Stimulated activated effector memory CD8-positive, alpha-beta T cell treated with anti-CD3 and anti-CD28 coated beads, Interleukin-12 subunit alpha, Interleukin-12 subunit beta, amount 100 ng/mL, for 72 hours (primary cell): ENCODE results near the gene PADI1.
A peak's percentile ranks its signal among the peaks of the same experiment; 100 is the strongest.

Experiments used
- ATAC-seq: fragments of 150-1000 bp; cut with Tn5 transposase; 2 replicates; pipeline ENCODE4 v1.10.0; 2021
- DNase-seq, 2 donors: peaks; one replicate each; pipeline ENCODE4 v3.0.0; 2021 to 2022; ENCODE audit warnings: low spot score in 2 of 2
- H3K27ac Mint-ChIP-seq: one replicate; pipeline ENCODE4 v1.8.0; 2022; ENCODE audit warnings: mild to moderate bottlenecking, mixed read lengths
- H3K36me3 Mint-ChIP-seq: one replicate; pipeline ENCODE4 v1.8.0; 2022; ENCODE audit warnings: mild to moderate bottlenecking, mixed read lengths
- H3K4me1 Mint-ChIP-seq: one replicate; pipeline ENCODE4 v1.8.0; 2022; ENCODE audit warnings: mixed read lengths
- H3K4me3 Mint-ChIP-seq: one replicate; pipeline ENCODE4 v1.8.0; 2022; ENCODE audit warnings: mild to moderate bottlenecking, mixed read lengths
- H3K9me3 Mint-ChIP-seq: one replicate; pipeline ENCODE4 v1.8.0; 2022; ENCODE audit warnings: mixed read lengths

Gene PADI1

DNA sequence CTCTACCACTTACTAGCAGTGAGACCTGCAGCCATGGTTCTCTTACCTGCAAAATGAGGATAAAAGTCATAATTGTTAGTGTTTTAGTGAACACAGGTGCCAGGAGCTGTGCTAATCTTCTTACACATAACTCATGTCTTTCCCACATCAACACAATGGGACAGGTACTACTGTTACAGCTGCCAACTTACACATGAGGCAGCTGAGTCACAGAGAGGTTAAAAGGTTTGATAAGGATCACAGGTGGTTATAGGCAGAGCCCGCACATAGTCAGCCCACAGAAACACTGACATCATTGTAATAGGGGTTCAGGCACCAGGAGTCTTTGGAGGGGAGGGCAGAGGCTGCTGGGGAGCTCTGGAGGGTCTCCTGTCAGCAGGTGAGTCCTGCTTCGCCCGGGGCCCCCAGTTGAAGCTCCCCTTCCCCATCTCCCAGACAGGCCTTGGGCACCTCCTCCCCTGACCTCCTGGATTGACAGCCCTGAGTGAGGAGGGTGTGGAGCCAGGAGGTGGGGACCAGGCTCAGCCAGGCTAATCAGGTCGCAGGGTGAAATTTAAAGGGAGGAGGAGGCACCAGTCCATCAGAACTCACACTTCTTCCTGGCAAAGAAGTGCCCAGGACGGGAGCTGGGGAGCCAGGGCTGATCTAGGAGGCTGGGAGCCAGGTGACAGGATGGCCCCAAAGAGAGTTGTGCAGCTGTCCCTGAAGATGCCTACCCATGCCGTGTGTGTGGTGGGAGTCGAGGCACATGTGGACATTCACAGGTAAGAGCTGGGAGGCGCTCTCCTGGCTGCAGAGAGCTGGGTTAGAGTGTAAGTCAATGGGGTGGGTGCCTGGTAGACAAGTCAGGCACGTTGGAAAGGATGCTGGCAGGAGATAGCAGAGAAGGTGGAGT lies at the start of gene PADI1:
PADI1 (plus strand) TSS at position 583 of the 895 bp plus-strand sequence; CDS start at position 673, 90 bp downstream.
- no peak for DNase-seq
- ATAC-seq = no peak
- H3K4me3 Mint-ChIP-seq = no peak within 1 kb of the TSS
- H3K9me3 Mint-ChIP-seq = no peaks in the 10 kb centered on the region
- peaks cover 60% of the 10 kb centered on the region for H3K4me1 Mint-ChIP-seq
- no peaks in the 10 kb centered on the region for H3K36me3 Mint-ChIP-seq
- H3K27ac Mint-ChIP-seq = peak within 1 kb of the TSS; percentile 14

DNA sequence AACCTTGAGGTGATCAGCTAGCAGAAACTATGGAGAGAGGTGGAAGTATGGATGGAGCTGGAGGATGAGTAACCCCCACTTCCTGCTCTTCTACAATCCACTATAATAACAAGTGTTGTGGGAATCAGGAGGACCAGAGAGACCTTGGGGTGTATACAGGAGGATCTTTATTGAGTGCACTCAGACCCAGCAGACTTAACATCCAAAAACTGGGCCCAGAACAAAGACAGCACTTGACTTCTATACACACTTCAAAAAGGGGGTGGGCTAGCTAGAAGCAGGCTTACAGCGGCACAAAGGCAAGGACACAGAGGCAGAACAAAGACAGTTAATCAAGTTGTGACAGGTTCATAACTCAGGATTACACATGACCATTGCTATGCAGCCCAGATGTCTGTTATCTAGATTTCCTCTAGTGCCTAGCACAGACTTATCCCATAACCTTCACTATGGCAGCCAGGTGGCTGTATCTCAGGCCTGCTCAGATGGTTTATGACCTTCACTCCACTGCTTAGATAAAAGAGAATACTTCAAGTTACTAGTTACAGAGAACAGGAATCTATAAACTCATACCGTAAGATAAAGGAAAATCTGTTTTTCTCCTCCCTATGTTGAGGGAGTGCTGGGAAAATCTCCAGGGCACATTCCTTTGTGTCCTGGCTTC lies 49.5 kb upstream of the PADI1 start:
- DNase-seq (no peak), ATAC-seq (no peak)
- Mint-ChIP-seq H3K4me3 (no peak overlapping the region), H3K9me3 (peaks cover 31% of the 10 kb centered on the region), H3K27ac (no peak overlapping the region), H3K4me1 (no peaks in the 10 kb centered on the region), H3K36me3 (no peaks in the 10 kb centered on the region)

DNA sequence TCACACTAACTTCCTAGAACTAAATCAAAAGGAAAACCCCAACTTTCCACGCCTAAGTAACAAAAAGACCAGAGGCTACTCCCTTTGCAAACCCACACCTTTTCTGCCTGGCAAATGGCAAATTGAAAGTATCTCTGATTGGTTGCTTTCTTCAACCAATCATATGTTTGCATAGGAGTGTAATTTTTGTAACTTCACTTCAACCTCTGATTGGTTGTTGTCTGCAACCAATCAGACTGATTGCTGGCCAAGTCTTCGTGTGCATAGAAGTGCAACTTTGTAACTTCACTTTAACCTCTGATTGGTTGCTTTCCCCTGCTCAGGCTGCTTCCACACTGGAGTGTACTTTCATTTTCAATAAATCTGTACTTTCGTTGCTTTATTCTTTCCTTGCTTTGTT lies 48.8 kb upstream of the PADI1 start:
- Mint-ChIP-seq H3K27ac (no peak overlapping the region), H3K4me1 (no peaks in the 10 kb centered on the region), H3K4me3 (no peak overlapping the region), H3K9me3 (peaks cover 31% of the 10 kb centered on the region), H3K36me3 (no peaks in the 10 kb centered on the region)
- no peak for DNase-seq
- no peak for ATAC-seq

DNA sequence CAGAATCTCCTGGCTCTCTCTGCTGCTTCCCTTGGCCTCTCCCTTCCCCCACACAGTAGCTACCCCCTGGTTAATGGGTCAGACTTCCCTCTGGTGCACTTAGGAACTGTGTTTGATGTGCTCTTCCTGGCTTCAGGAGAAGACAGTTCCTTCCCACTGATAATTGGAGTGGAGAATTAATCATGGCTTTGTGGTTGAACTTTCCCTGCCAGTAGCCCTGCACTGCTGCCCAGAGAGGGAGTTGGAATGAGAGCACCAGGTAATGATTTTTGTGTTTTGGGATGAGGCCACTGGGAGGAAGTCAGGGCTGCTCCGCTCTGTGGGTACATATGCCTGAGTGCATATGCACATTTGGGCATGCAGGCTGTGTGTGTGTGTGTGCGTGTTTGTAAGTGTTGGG lies 46.0 kb upstream of the PADI1 start:
- H3K27ac Mint-ChIP-seq = no peak overlapping the region
- peaks cover 19% of the 10 kb centered on the region for H3K9me3 Mint-ChIP-seq
- ATAC-seq (no peak), DNase-seq (no peak)
- H3K4me1 Mint-ChIP-seq = no peaks in the 10 kb centered on the region
- H3K36me3 Mint-ChIP-seq = no peaks in the 10 kb centered on the region
- no peak overlapping the region for H3K4me3 Mint-ChIP-seq

DNA sequence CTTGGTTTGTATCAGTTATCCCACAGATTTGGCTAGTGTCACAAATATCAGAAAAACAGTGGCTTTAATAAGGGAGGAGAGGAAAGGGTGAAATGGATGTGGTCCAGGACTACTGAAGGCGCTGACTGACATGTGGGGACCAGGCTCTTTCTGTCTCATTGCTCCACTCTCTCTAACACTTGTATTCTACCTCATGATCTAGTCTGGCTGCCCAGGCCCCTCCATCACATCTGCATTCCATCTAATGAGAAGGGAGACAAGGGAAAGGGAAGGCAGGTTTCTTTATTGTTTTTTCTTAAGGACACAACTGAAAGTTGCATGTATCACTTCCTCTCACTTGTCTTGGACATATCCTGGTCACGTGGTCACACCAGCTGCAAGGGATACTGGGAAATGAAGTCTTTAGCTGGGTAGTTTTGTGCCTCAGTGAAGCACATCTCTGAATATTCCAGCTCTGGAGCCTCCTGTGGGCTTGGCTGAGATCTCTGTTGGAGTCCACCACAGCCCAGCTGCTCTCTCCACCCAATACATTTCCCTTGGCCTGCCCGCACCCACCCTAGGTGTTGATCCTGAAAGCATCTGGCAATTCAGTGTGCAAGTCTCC lies 43.7 kb upstream of the PADI1 start:
- Mint-ChIP-seq H3K4me1 (no peaks in the 10 kb centered on the region), H3K9me3 (peaks cover 5% of the 10 kb centered on the region), H3K4me3 (no peak overlapping the region), H3K36me3 (no peaks in the 10 kb centered on the region), H3K27ac (no peak overlapping the region)
- DNase-seq (no peak), ATAC-seq (no peak)

DNA sequence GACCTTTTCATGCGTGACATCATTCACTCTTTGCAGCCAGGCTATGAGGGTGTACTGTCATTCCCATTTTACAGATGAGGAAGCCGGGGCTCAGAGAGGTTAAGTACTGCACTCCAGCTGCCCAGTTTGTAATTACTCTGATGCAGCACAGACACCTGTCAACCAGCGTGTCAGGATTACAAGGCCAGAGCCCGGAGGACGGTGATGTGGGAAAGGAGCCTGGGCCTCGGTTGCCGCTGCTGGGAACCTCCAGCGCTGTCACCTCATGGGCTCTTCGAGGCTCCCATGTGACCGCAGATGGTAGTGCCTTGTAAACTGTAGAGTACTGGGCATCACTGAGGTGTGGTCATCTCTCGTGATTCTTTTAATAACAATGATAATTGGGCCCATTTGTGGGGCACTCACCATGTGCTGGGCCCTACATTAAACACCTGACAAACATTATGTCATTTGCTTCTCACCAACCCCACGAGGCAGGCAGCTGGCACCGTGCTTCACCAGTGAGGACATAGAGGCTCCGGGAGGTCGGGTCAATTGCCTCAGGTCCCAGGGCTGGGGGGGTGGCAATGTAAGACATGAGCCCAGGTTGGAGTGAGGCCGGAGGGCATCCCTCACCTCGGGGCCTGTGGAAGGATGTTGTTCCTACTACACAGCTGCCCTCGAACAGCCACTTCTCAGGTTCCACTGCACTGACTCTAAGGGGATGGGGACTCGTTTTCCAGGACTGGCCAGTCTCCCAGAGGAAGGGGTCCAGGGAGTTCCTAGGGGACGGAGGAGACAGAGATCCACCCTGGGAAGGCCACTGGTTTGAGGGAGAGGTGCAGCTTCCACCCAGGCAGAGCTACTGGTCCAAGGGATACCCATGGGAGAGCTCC lies 42.8 kb upstream of the PADI1 start:
- ATAC-seq (no peak), DNase-seq (no peak)
- H3K4me1 Mint-ChIP-seq = no peaks in the 10 kb centered on the region
- H3K9me3 Mint-ChIP-seq = no peaks in the 10 kb centered on the region
- H3K4me3 Mint-ChIP-seq = no peak overlapping the region
- no peaks in the 10 kb centered on the region for H3K36me3 Mint-ChIP-seq
- H3K27ac Mint-ChIP-seq = no peak overlapping the region

DNA sequence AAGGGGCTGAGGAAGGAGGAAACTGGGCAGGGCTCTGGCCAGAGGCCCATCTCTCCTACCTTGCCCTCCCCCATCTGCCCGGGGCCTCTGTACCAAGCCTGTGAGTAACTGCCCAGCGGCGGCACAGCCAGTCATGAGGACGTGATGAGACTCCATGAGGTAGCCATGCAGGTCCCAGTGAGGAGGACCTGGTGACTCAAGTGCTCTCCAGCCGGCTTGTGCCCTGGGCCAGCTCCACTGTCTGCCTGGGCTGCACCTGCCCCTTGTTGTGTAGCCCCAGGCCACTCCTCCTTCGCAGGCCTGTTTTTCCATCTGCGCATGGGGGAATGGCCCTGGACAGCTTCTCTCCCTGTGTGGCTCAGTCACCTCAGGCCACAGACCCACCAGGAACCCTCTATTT lies 42.0 kb upstream of the PADI1 start:
- Mint-ChIP-seq H3K4me3 (no peak overlapping the region), H3K36me3 (no peaks in the 10 kb centered on the region), H3K9me3 (no peaks in the 10 kb centered on the region), H3K4me1 (no peaks in the 10 kb centered on the region), H3K27ac (no peak overlapping the region)
- ATAC-seq (no peak), DNase-seq (no peak)

- Mint-ChIP-seq H3K36me3 (no peaks in the 10 kb centered on the region), H3K4me1 (no peaks in the 10 kb centered on the region), H3K27ac (no peak overlapping the region), H3K9me3 (no peaks in the 10 kb centered on the region), H3K4me3 (no peak overlapping the region)
- no peak for DNase-seq
- no peak for ATAC-seq
Measured at GRCh38 chr1:17163371-17163770, 41.6 kb upstream of the PADI1 start.

DNA sequence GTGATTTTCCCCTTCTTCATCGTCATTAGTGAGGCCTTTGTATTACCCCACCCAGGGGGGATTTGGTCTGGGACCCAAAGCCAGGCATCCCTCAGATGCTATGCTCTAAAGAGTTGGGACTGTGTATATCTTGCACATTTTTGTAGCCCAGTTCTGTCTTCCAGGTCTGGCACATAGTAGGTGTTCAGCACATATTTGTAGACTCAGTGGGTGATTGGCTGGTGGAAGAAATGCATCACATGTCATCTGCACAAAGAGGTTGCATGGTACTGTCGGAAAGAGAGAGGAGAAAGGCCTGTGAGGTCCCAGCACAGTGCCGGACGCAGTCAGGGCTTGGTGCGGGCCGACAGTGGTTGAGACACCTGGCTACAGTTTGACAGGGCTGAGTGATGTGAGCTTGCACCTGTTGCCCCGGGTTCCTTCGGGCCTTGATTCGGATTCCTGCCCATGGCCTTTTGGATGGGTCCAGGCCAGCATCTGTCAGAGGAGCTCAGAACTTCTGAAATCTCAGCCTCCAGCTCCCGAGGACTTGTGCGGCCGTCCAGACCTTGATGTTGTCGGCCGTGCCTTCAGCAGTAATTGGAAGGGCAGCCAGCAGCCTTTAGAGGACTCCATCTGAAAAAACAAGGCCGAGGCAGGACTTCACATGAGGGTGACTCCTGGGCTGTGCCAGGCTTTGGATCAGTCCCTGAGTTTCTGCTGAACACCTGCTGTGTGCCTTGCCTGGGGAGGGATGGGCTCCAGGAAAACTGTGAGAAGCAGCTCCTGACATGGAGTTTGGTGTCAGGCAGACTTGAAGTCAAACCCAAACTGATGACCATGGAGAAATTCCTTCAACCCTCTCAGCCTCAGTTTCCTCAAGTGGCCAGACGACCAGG lies 40.9 kb upstream of the PADI1 start:
- H3K36me3 Mint-ChIP-seq = no peaks in the 10 kb centered on the region
- H3K9me3 Mint-ChIP-seq = no peaks in the 10 kb centered on the region
- no peak overlapping the region for H3K27ac Mint-ChIP-seq
- H3K4me3 Mint-ChIP-seq = no peak overlapping the region
- ATAC-seq (no peak), DNase-seq (no peak)
- H3K4me1 Mint-ChIP-seq = no peaks in the 10 kb centered on the region

- Mint-ChIP-seq H3K4me3 (no peak overlapping the region), H3K36me3 (no peaks in the 10 kb centered on the region), H3K9me3 (no peaks in the 10 kb centered on the region)
Measured at GRCh38 chr1:17165823-17166222, 39.1 kb upstream of the PADI1 start.

DNA sequence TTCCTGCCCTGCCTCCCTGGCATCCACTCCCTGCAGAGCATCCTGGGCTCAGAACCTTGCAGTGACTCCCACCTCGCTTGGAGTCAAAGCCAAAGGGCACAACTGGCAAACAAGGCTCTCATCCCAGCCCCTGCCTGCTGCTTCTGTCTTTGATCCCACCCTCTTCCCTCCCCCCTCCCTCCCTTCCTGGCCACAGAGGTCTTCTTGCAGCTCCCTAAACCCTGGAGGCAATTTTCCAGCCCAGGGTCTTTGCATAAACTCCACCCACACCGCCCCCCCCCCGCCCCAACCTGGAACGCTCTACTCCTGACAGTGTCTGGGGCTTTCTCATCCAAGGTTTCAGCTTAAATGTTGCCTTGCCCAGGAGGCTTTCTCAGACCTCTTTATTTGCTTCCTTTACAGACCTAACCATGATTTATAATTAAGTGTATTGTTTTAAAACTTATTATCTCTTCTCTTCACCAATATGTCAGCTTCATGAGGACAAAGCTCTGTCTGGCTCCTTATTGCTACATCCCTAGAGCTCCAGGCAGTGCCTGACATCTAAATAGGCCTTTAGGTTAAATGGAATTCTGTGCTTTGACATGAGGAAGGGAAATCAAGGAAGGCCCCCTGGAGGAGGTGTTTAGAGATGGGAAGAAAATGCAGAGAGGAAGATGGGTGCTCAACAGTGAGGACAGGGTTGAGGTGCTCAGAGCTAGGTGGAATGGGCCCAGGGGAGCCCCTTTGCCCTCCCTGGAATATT lies 37.7 kb upstream of the PADI1 start:
- Mint-ChIP-seq H3K36me3 (no peaks in the 10 kb centered on the region), H3K9me3 (no peaks in the 10 kb centered on the region), H3K27ac (no peak overlapping the region), H3K4me1 (no peaks in the 10 kb centered on the region), H3K4me3 (no peak overlapping the region)
- DNase-seq = no peak
- ATAC-seq = no peak

More at GRCh38 chr1:17165823-17166222, 39.1 kb upstream of the PADI1 start:
- Mint-ChIP-seq H3K27ac (no peak overlapping the region), H3K4me1 (no peaks in the 10 kb centered on the region)
- ATAC-seq = no peak
- no peak for DNase-seq

- no peak for ATAC-seq
Measured at GRCh38 chr1:17167786-17168090, 37.2 kb upstream of the PADI1 start.

DNA sequence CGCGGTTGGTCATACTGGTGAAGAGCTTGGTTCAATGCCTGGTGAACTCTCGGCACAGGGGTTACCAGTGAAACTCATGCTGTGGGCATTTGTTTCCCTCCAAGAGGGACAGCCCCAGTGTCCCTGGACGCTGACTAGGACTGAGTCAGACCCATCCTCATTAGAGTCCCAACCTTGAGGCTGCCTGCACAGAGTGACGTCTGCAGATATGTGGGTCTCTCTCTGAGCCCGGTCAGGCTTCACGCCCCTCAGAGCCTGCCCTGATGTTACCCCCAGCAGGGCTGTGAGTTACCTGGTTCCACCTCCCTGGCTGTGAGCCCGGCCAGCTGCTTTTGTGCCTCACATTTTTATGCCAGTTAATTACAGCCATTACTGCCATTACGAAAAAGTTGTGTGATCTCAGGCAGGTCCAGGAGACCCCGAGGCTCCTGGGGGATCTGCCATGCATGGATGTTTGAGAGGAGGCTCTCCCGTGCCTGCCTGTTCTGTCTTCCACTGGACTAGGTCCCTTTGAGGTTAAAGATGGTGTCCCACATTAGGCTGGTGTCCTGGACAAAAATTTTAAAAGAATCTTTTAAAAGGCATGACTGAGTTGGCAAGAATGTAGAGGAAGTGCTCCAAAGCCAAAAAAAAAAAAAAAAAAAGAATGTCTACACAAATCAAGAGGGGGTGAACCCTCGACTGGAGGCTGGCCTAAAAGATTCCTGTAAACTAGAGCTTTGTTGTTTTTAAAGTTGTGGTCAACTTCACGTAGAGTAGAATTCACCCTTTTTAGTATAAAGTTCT lies 36.6 kb upstream of the PADI1 start:
- DNase-seq = no peak
- Mint-ChIP-seq H3K36me3 (no peaks in the 10 kb centered on the region), H3K9me3 (no peaks in the 10 kb centered on the region), H3K27ac (no peak overlapping the region), H3K4me1 (peaks cover 4% of the 10 kb centered on the region), H3K4me3 (no peak overlapping the region)
- no peak for ATAC-seq

More at GRCh38 chr1:17167786-17168090, 37.2 kb upstream of the PADI1 start:
- no peak overlapping the region for H3K27ac Mint-ChIP-seq
- no peaks in the 10 kb centered on the region for H3K36me3 Mint-ChIP-seq
- no peaks in the 10 kb centered on the region for H3K9me3 Mint-ChIP-seq
- no peaks in the 10 kb centered on the region for H3K4me1 Mint-ChIP-seq
- no peak overlapping the region for H3K4me3 Mint-ChIP-seq
- no peak for DNase-seq
